Peyer's patch (tissue), 4 donors: ENCODE data around the gene CDH23. TPM values are rescaled to one million over a fixed set of nuclear protein-coding genes. Genes with fewer than 3 reads are reported as not detected.
A peak's percentile ranks its signal among the peaks of the same experiment; 100 is the strongest.

Source experiments
- DNase-seq, 3 donors: peaks; one replicate each; pipeline ENCODE4 v3.0.0-alpha.2; 2017 to 2019
- H3K27ac ChIP-seq, 4 donors: fragments of 200-600 bp; sonication (generic); one replicate each; pipeline ENCODE4 v1.5.1; 2016 to 2019
- H3K27me3 ChIP-seq, 2 donors: fragments of 200-600 bp; sonication (generic); one replicate each; pipeline ENCODE4 v1.5.1; 2019
- H3K36me3 ChIP-seq, 3 donors: fragments of 200-600 bp; sonication (generic); one replicate each; pipeline ENCODE4 v1.5.1; 2016 to 2019
- H3K4me1 ChIP-seq, 4 donors: fragments of 200-600 bp; sonication (generic); one replicate each; pipeline ENCODE4 v1.5.1; 2016 to 2019
- H3K4me3 ChIP-seq, 4 donors: fragments of 200-600 bp; sonication (generic); 1 replicate in 3 of 4; 2 replicates in 1 of 4; pipeline ENCODE4 v1.5.1; 2016 to 2019; ENCODE audit warnings: mild to moderate bottlenecking in 1 of 4
- H3K9me3 ChIP-seq, 4 donors: fragments of 200-600 bp; sonication (generic); one replicate each; pipeline ENCODE4 v1.5.1; 2016 to 2019; ENCODE audit warnings: mild to moderate bottlenecking in 1 of 4
- CTCF ChIP-seq, 6 experiments: fragments of 450-650 bp in 4 of 6; fragments of 200-600 bp in 2 of 6; sonication (generic) in 1 of 6; IDR thresholded peaks; one replicate each; pipeline ENCODE4 v1.5.1; 2017 to 2019; ENCODE audit warnings: antibody characterized with exemption in 6 of 6, mild to moderate bottlenecking in 3 of 6, moderate library complexity in 1 of 6
- POLR2A ChIP-seq, 2 donors: fragments of 450-650 bp; IDR thresholded peaks; one replicate each; pipeline ENCODE4 v1.5.1; 2017; ENCODE audit warnings: antibody characterized with exemption in 2 of 2, mild to moderate bottlenecking in 2 of 2, moderate library complexity in 2 of 2
- total RNA-seq, 4 donors: library from RNA; depleted of rRNA; stranded (reverse); fragments of >200 nt; gene quantifications; one replicate each; pipeline ENCODE4 v1.1.0, GENCODE V29; 2016

Gene CDH23
- total RNA-seq, 4 donors from 2014 or later = 3.2 to 9.9 (median 5.4) TPM

- no peaks in the 10 kb centered on the region for H3K9me3 ChIP-seq
- no peak overlapping the region for H3K4me3 ChIP-seq
- no peak for TF ChIP-seq POLR2A (IDR thresholded peaks at IDR 0.05)
- no peak for TF ChIP-seq CTCF (IDR thresholded peaks at IDR 0.05)
- H3K27me3 ChIP-seq = no peaks in the 10 kb centered on the region
- no peaks in the 10 kb centered on the region for H3K36me3 ChIP-seq
- H3K4me1 ChIP-seq = peaks cover 0 to 9% (median 2%) of the 10 kb centered on the region in 4 donors
- no peak overlapping the region for H3K27ac ChIP-seq
- no peak for DNase-seq
Measured at GRCh38 chr10:71807557-71808510, 411.1 kb downstream of the CDH23 start.

GRCh38 chr10:71809628-71810027, 412.9 kb downstream of the CDH23 start:
- no peak for TF ChIP-seq CTCF (IDR thresholded peaks at IDR 0.05)
- TF ChIP-seq POLR2A (IDR thresholded peaks at IDR 0.05) = no peak

GRCh38 chr10:71810048-71810750, 413.5 kb downstream of the CDH23 start:
- Histone ChIP-seq H3K4me3 (no peak overlapping the region), H3K27me3 (no peaks in the 10 kb centered on the region), H3K36me3 (peaks cover 0 to 4% (median 0%) of the 10 kb centered on the region in 3 donors), H3K4me1 (peaks cover 0 to 9% (median 2%) of the 10 kb centered on the region in 4 donors), H3K9me3 (no peaks in the 10 kb centered on the region), H3K27ac (no peak overlapping the region)
- DNase-seq = no peak
- TF ChIP-seq POLR2A (IDR thresholded peaks at IDR 0.05) (no peak), CTCF (IDR thresholded peaks at IDR 0.05) (no peak)

More at GRCh38 chr10:71809628-71810027, 412.9 kb downstream of the CDH23 start:
- H3K4me1 ChIP-seq = peaks cover 0 to 9% (median 2%) of the 10 kb centered on the region in 4 donors
- H3K27me3 ChIP-seq = no peaks in the 10 kb centered on the region
- H3K36me3 ChIP-seq = no peaks in the 10 kb centered on the region
- no peak overlapping the region for H3K4me3 ChIP-seq
- no peak overlapping the region for H3K27ac ChIP-seq
- no peak for DNase-seq
- H3K9me3 ChIP-seq = no peaks in the 10 kb centered on the region

GRCh38 chr10:71811351-71811750, 414.6 kb downstream of the CDH23 start:
- no peaks in the 10 kb centered on the region for H3K9me3 ChIP-seq
- H3K27ac ChIP-seq = no peak overlapping the region
- DNase-seq = no peak
- H3K4me3 ChIP-seq = no peak overlapping the region
- H3K36me3 ChIP-seq = peaks cover 0 to 16% (median 0%) of the 10 kb centered on the region in 3 donors
- no peak for TF ChIP-seq CTCF (IDR thresholded peaks at IDR 0.05)
- no peak for TF ChIP-seq POLR2A (IDR thresholded peaks at IDR 0.05)
- H3K4me1 ChIP-seq = peaks cover 0 to 9% (median 0%) of the 10 kb centered on the region in 4 donors
- no peaks in the 10 kb centered on the region for H3K27me3 ChIP-seq

- Histone ChIP-seq H3K4me3 (no peak overlapping the region), H3K27me3 (no peaks in the 10 kb centered on the region), H3K9me3 (no peaks in the 10 kb centered on the region), H3K4me1 (peaks cover 0 to 9% (median 0%) of the 10 kb centered on the region in 4 donors), H3K27ac (no peak overlapping the region), H3K36me3 (peaks cover 0 to 25% (median 0%) of the 10 kb centered on the region in 3 donors)
- peak; percentile 70 to 90 (median 85) for DNase-seq
- TF ChIP-seq POLR2A (IDR thresholded peaks at IDR 0.05) (no peak), CTCF (IDR thresholded peaks at IDR 0.05) (peak; percentile 86 to 91 (median 90))
Measured at GRCh38 chr10:71812016-71812912, 415.5 kb downstream of the CDH23 start.
